ENCODE results near the gene MAP4K3.

Gene MAP4K3

GRCh38 chr2:39306626-39307025 lies 130.5 kb downstream of the MAP4K3 start:
- Histone ChIP-seq H3K27ac (no peak overlapping the region), H3K9me3 (no peaks in the 10 kb centered on the region), H3K36me3 (no peaks in the 10 kb centered on the region), H3K27me3 (no peaks in the 10 kb centered on the region), H3K4me1 (ENCODE audit: control insufficient read depth in 1 of 2, insufficient read depth in 1 of 2, low read depth in 1 of 2, low read length in 1 of 2) (no peaks in the 10 kb centered on the region), H3K4me3 (ENCODE audit: low read depth in 1 of 2, low read length in 1 of 2) (no peak overlapping the region)
- TF ChIP-seq CTCF (IDR thresholded peaks at IDR 0.05) = no peak

- H3K4me1 ChIP-seq (ENCODE audit: control insufficient read depth in 1 of 2, insufficient read depth in 1 of 2, low read depth in 1 of 2, low read length in 1 of 2) = no peaks in the 10 kb centered on the region
- H3K36me3 ChIP-seq = no peaks in the 10 kb centered on the region
- H3K9me3 ChIP-seq = no peaks in the 10 kb centered on the region
- TF ChIP-seq CTCF (IDR thresholded peaks at IDR 0.05) = no peak
- no peak overlapping the region for H3K4me3 ChIP-seq (ENCODE audit: low read depth in 1 of 2, low read length in 1 of 2)
- no peak overlapping the region for H3K27ac ChIP-seq
- H3K27me3 ChIP-seq = no peaks in the 10 kb centered on the region
Measured at GRCh38 chr2:39304729-39305128, 132.4 kb downstream of the MAP4K3 start.

DNA sequence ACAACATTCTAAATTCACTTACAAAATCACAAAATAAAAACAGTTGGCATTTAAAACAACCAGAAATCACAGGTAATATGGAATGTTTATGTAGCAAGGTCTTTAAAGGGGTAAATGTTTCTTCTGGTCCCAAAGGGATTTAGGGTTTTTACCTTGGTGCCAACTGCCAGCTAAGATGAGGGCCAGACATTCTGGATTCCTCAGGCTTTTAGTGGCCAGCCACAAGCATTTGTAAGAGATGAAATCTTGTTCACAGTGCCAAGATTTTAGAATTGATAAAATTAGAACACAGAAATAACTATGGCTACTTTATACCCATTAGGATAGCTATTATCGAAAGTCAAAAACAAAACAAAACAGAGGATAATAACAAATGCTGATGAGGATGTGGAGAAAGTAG lies 132.9 kb downstream of the MAP4K3 start:
- H3K9me3 ChIP-seq = no peaks in the 10 kb centered on the region
- no peaks in the 10 kb centered on the region for H3K27me3 ChIP-seq
- no peak overlapping the region for H3K4me3 ChIP-seq (ENCODE audit: low read depth in 1 of 2, low read length in 1 of 2)
- H3K4me1 ChIP-seq (ENCODE audit: control insufficient read depth in 1 of 2, insufficient read depth in 1 of 2, low read depth in 1 of 2, low read length in 1 of 2) = no peaks in the 10 kb centered on the region
- no peaks in the 10 kb centered on the region for H3K36me3 ChIP-seq
- no peak for TF ChIP-seq CTCF (IDR thresholded peaks at IDR 0.05)
- no peak overlapping the region for H3K27ac ChIP-seq

- Histone ChIP-seq H3K27me3 (no peaks in the 10 kb centered on the region), H3K4me1 (ENCODE audit: control insufficient read depth in 1 of 2, insufficient read depth in 1 of 2, low read depth in 1 of 2, low read length in 1 of 2) (no peaks in the 10 kb centered on the region), H3K36me3 (no peaks in the 10 kb centered on the region), H3K4me3 (ENCODE audit: low read depth in 1 of 2, low read length in 1 of 2) (no peak overlapping the region), H3K27ac (no peak overlapping the region), H3K9me3 (no peaks in the 10 kb centered on the region)
- TF ChIP-seq CTCF (IDR thresholded peaks at IDR 0.05) = no peak
Measured at GRCh38 chr2:39301352-39301751, 135.7 kb downstream of the MAP4K3 start.

DNA sequence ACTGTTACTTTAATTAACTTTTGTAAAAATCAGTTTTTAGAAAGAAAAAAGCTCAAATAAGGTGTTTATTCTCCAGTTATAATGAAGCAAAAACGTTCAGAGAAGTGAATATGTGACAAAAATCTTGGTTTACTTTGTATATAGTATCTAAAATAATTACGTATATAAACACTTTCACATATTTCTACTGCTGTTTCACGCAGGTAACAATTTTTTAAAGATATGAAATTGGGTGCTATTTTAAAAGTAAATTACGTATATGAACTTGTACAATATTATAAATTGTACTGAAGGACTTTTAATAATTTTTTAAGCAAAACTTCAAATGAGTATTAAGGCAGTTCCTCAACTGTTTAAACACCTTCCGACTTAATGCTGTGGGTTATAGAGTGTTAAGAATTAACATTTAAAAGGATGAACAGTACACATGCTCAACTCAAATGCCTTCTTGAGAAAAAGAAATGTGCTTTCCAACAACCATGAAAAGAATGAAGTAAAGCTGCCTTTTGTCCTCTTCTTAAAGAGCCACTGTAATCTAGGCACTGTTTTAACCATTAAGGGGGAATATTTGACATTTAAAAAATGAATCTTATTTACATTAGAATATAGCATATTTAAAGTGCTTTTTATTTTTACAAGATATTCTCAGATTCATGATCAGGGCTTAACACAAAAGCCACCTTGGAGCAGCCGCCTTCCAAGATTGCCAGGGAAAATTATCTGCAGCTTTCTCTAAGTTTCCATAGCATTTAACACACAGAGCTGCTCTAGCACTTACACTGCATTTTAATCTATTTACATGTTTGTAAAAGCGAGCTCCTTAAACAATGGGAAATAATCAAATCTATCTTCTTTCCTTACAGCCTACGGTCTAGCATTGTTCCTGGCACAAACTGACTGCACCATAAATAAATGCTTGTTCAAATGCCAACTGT lies 136.8 kb downstream of the MAP4K3 start:
- H3K36me3 ChIP-seq = no peaks in the 10 kb centered on the region
- TF ChIP-seq CTCF (IDR thresholded peaks at IDR 0.05) = no peak

More for the DNA sequence above, 136.8 kb downstream of the MAP4K3 start:
- no peaks in the 10 kb centered on the region for H3K27me3 ChIP-seq
- H3K9me3 ChIP-seq = no peaks in the 10 kb centered on the region
- no peak overlapping the region for H3K4me3 ChIP-seq (ENCODE audit: low read depth in 1 of 2, low read length in 1 of 2)
- H3K27ac ChIP-seq = no peak overlapping the region
- H3K4me1 ChIP-seq (ENCODE audit: control insufficient read depth in 1 of 2, insufficient read depth in 1 of 2, low read depth in 1 of 2, low read length in 1 of 2) = no peaks in the 10 kb centered on the region

Measured in neutrophil (primary cell).